ENCODE data around the gene SARDH. TPM values are rescaled to one million over a fixed set of nuclear protein-coding genes. Genes with fewer than 3 reads are reported as not detected.

SARDH gene
- total RNA-seq, 2 donors from 2014 or later: 20.2 to 61.0 TPM

- no peaks in the 10 kb centered on the region for H3K4me1 ChIP-seq
- intact Hi-C loops (cut with DNase I): no loop called here
- DNase-seq (no peak), ATAC-seq (no peak)
- H3K36me3 ChIP-seq (replicated peaks in 1 of 2; ENCODE audit: insufficient read depth in 1 of 2, low read depth in 2 of 2): peaks cover 0 to 1% of the 10 kb centered on the region in 2 donors
- no peaks in the 10 kb centered on the region for H3K9me3 ChIP-seq
- no peak for TF ChIP-seq POLR2A (IDR thresholded peaks at IDR 0.05)
- no peak for TF ChIP-seq CTCF (IDR thresholded peaks at IDR 0.05)
- H3K4me3 ChIP-seq: no peak overlapping the region
- 89 to 94% methylated on average over 33 of the region's 34 CpGs for WGBS, 2 donors
- no peak overlapping the region for H3K27ac ChIP-seq
- no peaks in the 10 kb centered on the region for H3K27me3 ChIP-seq
Observed at GRCh38 chr9:133687856-133688761, 50.0 kb downstream of the SARDH start.

- intact Hi-C loops (cut with DNase I): no loop called here
- Histone ChIP-seq H3K4me1 (no peaks in the 10 kb centered on the region), H3K36me3 (replicated peaks in 1 of 2; ENCODE audit: insufficient read depth in 1 of 2, low read depth in 2 of 2) (peaks cover 0 to 1% of the 10 kb centered on the region in 2 donors), H3K27ac (no peak overlapping the region), H3K4me3 (no peak overlapping the region), H3K9me3 (no peaks in the 10 kb centered on the region), H3K27me3 (no peaks in the 10 kb centered on the region)
- no peak for ATAC-seq
- WGBS, 2 donors: 88 to 93% methylated on average over 14 to 22 of the region's 24 CpGs
- DNase-seq: no peak
- no peak for TF ChIP-seq CTCF (IDR thresholded peaks at IDR 0.05)
- TF ChIP-seq POLR2A (IDR thresholded peaks at IDR 0.05): no peak
Observed at GRCh38 chr9:133686642-133687575, 51.2 kb downstream of the SARDH start.

- H3K36me3 ChIP-seq (replicated peaks in 1 of 2; ENCODE audit: insufficient read depth in 1 of 2, low read depth in 2 of 2): peaks cover 0 to 1% of the 10 kb centered on the region in 2 donors
- TF ChIP-seq CTCF (IDR thresholded peaks at IDR 0.05) (no peak), POLR2A (IDR thresholded peaks at IDR 0.05) (no peak)
- DNase-seq (no peak), ATAC-seq (no peak)
- 87 to 88% methylated on average over 14 to 18 of the region's 18 CpGs for WGBS, 2 donors
- no peak overlapping the region for H3K27ac ChIP-seq
- H3K9me3 ChIP-seq: no peaks in the 10 kb centered on the region
- no peaks in the 10 kb centered on the region for H3K27me3 ChIP-seq
- intact Hi-C loops (cut with DNase I): no loop called here
- H3K4me1 ChIP-seq: no peaks in the 10 kb centered on the region
- H3K4me3 ChIP-seq: no peak overlapping the region
Observed at GRCh38 chr9:133685653-133686609, 52.2 kb downstream of the SARDH start.

- Histone ChIP-seq H3K9me3 (no peaks in the 10 kb centered on the region), H3K4me1 (no peaks in the 10 kb centered on the region), H3K27me3 (no peaks in the 10 kb centered on the region), H3K27ac (peak overlapping the region in 1 of 4 donors; percentile 58), H3K4me3 (no peak overlapping the region), H3K36me3 (replicated peaks in 1 of 2; ENCODE audit: insufficient read depth in 1 of 2, low read depth in 2 of 2) (peaks cover 0 to 1% of the 10 kb centered on the region in 2 donors)
- no peak for ATAC-seq
- no peak for DNase-seq
- WGBS, 2 donors: 82 to 94% methylated on average over 2 to 17 of the region's 17 CpGs
- intact Hi-C loops (cut with DNase I): no loop called here
- TF ChIP-seq CTCF (IDR thresholded peaks at IDR 0.05) (no peak), POLR2A (IDR thresholded peaks at IDR 0.05) (no peak)
Observed at GRCh38 chr9:133684936-133685361, 53.2 kb downstream of the SARDH start.
